Femur (tissue), 1 donor: ENCODE results near the gene LSAMP.

ENCODE experiments used
- DNase-seq: peaks from one replicate; pipeline ENCODE4 v3.0.0-alpha.2; 2017

LSAMP gene

DNA sequence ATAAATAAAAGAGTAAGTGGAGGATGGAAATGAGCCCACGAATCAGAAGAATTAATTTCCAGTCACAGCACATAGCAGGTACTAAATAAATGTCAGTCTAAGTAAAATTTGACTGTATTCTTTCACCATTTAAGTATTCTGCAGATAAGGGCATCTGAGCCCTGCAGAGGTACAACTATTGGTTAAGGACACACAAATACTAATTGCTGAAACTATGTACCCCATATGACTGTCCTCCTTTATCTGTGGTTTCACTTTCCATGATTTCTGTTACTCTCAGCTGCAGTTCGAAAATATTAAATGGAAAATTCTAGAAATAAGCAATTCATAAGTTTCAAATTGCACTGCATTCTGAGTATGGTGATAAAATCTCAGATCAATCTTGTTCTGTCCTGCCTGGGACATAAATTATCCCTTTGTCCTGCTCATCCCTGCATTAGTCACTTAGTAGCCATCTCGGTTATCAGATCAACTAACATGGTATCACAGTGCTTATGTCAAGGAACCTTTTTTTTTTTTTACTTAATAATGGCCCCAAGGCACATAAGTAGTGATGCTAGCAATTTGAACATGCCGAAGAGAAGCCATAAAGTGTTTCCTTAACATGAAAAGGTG, 95.1 kb downstream of the LSAMP start:
- no peak for DNase-seq

DNA sequence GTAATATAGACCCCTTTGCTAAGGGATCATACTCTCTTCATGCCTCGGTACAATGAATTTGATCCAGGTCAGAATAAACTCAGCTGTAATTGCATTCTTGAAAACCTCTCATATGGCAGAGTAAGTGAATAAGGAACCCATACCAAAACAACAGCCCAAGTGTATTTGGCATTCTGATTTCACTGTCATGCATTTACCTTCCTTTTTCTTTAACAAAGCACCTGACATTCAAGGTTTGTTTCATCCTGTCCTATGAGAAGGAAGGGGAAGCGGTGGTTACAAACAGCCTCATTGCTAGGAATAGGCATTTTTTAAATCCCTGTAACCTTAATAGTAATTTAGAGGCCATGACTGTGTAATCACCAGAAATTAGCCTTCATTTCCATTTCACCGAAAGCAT, 97.1 kb downstream of the LSAMP start:
- DNase-seq = no peak

DNA sequence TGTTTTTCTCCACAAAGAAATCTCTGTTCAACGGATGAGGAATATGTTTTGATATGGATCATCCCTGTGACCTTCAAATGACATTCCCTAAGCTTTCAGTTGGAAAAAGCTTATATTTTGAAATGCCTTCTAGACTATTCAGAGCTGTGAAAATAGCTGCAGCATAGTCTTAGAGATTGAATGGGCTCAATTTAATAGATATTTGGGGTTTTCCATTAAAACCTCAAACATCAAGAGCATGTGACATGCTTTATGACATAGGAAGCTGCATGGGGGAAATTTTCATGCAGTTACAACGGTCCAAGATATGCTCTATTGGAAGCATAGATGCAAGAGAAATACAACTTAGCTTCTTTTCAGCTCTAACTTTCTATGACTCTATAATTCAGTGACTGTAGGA, 102.8 kb downstream of the LSAMP start:
- no peak for DNase-seq

DNA sequence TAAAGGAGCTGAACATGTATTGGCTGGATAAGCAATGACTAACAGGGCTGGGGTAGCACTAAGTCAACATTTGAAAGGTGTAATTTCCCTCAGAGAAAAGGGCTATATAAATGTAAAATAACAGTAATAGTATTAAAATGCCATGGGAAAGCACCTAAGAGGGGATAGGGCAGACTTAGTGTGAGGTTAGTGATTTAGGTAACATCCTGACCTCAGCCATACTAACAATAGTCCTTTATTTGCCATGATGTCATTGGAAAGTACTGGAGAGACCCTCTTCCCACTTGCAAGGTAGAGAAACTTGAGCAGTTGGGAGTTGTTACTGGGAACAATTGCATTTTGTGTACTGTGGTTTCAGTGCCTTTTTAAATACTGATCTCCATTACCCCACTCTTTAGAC, 103.4 kb downstream of the LSAMP start:
- no peak for DNase-seq

DNA sequence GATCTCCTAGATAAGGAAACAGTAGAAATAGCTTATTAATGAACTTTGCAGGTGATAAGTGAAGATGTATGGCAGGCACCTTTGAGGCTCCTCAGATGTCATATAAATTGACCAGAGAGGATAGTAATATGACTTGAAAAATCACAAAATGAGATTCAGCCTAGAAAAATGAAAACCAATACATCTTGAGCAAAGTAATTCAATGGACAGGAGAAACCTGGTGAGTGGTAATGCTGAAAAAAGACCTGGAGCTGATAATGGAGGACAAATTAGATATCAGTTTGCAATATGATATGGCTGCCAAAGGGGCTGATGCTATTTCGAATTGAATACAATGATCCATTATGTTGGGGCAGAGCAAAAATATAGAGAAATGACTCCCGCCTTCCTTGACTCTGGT, 103.9 kb downstream of the LSAMP start:
- no peak for DNase-seq

DNA sequence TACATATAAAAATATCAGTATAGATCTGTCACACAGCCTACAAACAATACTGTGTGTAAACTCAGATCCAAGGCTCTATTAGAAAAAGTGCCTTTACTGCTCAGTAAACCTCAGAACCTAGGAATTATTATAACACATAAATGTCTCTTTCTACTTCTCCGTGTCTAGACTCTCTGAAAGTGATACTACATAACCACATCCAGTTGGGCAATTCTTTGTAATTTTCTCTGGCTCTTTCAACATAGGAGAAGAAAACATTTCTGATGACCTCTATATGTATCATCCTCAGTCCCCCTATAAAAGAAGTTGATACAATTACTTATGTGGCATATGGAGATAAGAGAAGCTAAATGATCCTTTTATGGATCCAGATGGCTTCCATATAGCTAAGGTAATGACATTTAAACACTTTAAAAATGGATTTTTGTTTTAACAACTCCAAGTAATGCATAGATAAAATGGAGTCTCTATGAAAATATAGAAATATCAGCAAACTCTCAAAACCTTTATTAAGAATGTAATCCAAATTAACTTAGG, 104.5 kb downstream of the LSAMP start:
- DNase-seq = no peak

DNA sequence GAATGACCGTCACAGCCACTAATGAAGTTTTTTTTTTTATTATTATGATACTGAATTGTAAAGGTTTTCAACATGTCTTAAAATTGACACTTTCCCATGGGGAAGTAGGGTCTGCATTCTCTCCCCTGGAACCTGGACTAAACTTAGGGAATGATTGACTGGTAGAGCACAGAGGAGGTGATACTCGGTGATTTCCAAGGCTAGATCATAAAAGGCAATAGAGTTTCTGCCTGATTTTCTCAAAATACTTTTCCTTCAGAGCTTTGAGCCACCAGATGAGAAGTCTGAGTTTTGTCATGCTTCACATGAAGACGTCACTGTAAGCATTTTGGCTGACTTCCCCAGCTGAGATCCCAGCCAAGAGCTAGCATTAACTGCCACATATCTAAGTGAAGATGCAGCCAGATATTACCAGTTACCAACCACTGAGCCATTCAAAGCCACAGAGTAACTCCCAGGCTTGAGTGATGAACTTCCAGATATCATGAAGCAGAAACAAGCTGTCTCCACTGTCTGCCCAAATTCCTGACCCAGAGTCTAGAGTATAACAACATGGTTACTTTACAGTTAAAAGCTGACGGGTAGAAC, 105.8 kb downstream of the LSAMP start:
- DNase-seq = peak; percentile 57

DNA sequence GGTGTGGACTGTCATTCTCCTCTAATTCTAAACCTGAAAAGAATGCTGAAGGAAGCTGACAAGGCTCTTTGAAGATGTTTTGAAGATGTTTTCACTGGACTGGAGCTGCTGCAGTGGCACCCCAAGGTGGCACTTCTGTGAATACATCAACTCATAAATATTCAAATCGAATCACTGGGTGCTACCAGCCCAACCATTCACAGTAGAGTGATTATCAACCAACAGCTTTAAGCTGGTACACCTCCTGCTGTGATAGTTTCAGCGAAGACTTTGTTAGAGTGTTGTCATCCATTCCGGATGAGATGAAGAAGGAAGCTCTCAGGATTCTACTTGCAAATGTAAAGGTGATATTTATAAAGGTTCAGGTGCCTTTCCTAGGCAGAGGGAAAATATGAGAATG, 106.6 kb downstream of the LSAMP start:
- DNase-seq = no peak

DNA sequence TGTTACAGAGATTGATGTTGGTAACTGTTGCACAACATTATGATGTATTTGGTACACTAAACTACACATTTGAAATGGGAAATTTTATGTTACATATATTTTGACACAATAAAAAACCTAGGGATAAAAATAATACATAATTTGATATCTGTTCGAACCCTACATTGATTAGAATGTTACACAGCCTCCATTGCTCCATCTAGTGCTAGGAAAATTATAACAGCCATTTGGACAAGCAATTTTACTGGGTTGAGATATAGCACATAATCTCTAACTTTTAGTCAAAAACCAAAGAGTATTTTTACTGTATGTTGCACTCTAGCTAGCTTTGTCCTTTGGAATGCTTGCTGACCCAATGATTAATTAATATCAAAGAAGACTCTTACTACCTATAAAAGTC, 108.1 kb downstream of the LSAMP start:
- DNase-seq = no peak

DNA sequence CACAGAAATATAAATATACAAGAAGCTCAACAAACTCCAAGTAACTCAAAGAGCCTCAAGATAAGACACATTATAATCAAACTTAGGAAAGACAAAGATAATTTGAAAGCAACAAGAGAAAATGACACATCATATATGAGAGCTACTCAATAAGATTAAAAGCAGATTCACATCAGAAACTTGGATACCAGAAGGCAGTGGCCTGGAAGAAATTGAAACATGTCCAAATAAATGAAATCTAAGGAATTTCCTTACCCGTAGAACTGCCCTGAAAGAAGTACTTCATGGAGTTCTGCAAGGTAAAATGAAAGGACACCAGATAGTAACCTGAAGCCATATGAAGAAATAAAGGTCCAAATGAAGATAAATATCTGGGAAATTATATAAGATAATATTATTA, 113.9 kb downstream of the LSAMP start:
- no peak for DNase-seq

DNA sequence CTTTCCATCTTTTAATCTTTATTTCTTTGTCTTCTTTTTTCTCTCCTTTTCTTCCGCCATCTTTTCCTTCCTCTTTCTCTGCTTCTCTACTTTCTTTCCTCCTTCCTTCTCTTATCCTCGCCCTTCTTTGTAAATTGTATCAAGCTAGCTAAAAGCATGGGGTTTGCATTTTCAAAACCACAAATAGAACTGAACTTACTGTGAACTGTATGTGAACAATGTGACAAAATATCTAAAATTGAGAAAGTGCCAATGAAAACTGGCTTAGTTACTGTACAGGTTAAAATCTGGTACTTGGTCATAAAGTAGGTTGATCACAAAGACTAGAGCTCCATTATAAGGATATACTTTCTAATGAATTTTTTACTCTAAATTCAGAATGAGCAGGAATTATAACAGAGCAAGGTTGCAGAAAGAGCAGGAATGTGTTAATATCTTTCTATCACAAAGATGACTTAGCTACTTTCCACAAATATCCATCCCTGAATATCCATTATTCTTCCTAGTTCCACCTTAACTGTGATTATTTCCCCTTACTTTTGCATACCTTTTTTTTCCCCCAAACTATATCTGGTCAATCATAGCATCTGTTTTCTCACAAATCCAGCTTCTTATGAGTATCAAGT, 122.4 kb downstream of the LSAMP start:
- no peak for DNase-seq

DNA sequence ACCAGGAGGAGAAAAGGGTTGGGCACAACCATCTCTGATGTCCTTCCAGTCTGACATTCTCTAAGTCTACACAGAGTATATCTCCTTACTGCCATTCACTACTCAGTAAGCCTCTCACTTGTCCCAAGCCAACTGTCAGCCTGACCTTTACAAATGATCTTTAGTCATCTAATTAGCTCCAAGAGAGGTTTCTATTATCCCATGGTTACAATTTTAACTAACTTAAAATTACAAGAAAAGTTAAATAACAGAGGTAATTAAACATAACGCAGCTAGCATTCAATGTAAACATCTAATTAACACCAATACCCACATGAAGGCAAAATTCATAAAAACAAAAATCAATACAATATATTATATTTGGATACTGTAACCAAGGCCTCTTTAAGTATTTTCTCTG, 126.9 kb downstream of the LSAMP start:
- DNase-seq = no peak

DNA sequence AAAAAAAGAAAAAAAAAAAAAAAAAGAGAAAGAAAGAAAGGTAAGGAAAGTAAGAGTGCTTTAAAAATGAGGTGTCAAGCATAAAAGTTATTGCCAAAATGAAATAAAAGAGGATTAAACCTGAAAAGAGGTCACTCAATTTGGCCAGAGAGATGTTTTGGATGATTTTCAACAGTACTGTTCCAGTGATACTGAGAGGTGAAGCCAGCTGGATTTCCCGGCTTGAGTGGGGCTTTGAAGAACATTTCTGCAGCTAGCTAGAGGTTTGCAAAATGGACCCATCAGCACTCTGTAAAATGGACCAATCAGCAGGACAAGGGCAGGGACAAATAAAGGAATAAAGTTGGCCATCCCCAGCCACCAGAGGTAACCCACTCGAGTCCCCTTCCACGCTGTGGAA, 128.5 kb downstream of the LSAMP start:
- no peak for DNase-seq

DNA sequence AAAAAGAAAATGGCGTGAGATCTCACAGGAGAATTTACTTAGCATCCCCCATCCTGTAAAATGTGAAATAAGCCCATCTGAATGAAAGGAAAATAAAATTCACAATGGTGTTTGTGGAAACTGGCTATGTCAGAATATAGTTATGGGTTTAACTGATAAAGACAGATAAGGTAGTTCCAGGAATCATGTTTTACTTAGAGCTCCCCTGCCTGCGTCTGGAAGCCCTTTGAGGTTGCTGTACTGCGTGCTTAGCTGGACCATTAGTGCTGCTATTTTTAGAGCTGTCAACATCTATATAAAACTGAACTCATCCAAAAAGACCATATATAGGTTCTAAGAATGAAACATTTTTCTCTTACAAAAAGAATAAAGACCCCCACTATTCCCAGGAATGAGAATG, 130.8 kb downstream of the LSAMP start:
- DNase-seq = no peak

DNA sequence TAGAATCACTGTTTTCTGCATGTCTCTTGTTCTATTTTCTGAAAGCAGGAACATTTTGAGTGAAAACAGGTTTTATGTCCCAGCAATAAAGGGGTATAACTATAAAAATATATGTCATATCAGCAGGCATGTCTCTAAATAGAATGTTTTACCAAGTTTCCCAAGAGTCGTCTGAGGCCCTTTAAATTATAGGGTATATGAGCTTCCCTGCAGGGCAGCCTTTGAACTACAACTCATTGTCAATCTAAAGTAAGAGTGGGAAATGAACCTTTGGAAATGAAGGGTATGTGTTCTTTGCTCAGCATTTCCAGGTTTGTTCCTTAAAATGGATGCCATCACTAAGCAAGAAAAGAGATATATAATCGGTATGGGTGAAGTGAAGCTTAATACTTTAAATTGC, 138.6 kb downstream of the LSAMP start:
- no peak for DNase-seq

DNA sequence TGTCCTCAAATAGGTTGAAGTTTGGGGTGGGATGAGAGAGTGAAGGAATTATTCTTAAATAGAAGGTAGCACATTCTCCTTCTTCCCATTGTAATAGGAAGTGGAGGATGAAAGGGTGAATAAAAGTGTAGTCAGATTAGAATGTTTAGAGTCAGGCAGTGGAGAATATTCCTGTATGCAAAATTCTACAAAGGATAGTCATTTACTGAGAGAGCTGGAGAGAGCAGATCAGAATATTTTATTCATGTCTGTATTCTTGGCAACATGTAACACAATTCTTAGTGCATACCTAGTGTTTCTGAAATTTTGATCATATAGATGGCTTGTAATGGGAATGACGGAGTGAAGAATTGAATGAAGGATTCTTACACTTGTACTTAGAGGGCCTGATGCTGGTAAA, 139.1 kb downstream of the LSAMP start:
- DNase-seq = no peak

DNA sequence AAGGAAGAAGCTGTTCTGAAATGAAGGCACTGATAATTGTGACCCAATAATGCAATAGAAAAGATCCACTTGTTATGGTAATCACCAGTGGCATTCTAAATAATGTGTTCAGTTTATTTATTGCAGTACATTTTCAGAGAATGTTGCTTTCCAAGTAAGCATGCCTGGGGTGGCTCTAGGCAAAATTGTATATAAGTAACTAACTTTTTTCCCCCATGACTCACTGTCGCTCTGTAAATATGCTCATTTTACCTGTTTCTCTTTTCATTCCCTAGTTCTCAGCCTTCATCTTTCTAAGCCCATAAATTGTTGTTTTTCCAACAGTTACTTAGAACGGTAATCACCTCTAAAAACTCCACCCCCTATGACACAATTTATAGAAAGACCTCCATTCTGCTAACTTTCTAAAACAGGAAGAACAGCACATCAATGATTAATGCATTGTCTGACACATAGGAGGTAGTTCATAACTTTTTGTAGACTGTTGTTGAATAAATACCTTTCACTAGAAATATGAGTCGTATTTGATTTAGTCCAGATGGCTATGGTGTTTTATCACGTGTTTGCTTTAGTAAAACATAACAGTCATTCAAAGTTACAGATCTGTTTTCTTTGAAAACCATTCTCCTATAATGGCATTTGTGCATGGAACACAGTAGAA, 143.1 kb downstream of the LSAMP start:
- DNase-seq = no peak

DNA sequence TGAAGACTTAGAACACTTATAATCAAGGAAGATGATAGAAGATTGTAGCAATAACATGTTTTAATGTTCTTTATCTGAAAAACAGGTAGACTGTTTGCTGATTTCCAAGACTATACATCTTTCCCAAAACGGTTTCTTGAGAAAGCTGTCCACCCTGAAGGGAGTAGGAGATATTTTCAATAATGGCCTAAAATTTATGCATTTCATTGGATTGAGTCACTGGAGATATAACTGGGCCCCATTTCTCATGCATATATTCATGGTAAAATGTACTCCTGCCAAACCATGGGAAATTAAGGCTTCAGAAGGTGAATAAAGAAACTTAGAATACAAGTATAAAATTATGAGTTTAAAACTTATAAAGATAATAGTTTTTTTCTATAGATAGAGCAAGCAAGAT, 143.9 kb downstream of the LSAMP start:
- no peak for DNase-seq

DNA sequence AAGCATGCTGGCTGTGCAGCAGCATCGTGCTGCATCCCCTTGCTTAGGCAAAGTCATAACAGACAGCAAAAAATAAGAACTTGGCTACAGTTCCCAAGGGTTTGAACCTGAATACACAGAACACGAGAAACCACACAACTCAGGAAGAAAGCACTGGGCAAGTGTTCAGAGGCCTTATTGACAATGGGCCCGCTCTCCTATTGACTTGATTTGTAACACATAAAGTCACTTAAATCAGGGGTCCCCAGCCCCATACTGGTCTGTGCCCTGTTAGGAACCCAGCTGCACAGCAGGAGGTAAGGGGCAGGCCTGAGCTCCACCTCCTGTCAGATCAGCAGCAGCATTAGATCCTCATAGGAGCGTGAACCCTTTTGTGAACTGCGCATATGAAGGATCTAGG, 145.1 kb downstream of the LSAMP start:
- DNase-seq = no peak

DNA sequence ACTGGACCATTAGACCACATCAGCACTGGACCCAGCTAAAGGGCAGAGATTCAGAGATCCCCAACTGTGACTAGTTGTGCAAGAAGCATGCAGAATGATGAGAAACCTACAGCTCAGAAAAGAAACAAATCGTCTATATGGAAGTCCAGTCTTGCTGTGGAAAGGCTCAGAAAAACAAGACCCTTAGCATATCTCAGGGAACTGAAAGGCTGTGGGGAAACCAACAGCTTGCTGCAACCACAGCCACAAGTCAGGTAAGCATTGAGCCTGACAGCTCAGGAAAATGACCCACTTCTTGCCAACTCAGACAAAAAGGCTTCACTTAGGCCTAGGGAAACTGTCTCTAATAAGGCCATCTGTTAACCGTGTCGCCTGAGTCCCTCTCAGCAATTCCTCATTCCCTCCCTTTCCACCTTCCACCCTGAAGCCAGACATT, 145.6 kb downstream of the LSAMP start:
- no peak for DNase-seq

DNA sequence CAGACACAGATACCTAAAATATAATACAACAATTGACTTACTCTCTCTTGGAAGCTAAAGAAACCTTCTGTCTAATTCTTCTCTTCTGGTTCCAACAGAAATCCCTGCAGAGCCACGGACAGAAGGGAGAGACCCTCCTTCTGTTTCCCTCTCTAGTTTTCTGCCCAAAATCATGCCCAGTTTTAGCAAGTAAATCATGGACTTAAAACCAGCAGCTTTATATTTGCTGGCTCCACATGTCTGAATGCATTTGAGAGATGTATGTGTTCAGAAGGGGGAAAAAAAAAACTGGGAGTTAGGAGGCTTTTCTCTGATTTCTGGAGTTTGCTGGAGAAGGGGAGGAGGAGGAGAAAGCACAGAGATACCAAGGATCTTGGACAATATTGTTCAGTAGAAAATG, 147.1 kb downstream of the LSAMP start:
- DNase-seq = no peak

DNA sequence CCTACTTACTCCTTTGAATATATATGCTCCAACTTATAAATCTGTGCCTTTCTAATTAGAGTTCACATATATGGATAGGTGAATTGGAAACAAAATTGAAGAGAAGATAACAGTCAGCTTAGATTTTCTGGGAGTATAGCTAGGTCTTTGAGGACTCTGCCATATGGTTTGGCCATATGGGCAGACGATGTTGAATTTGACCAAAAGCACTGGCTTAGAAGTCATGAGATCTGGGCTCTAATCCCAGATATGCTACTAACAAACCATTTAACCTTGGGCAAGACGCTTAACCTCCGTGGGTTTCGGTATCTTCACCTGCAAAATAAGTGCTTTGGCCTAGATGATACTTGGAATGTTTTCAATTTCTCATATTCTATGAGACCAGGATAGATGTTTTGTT, 154.1 kb downstream of the LSAMP start:
- DNase-seq = no peak

DNA sequence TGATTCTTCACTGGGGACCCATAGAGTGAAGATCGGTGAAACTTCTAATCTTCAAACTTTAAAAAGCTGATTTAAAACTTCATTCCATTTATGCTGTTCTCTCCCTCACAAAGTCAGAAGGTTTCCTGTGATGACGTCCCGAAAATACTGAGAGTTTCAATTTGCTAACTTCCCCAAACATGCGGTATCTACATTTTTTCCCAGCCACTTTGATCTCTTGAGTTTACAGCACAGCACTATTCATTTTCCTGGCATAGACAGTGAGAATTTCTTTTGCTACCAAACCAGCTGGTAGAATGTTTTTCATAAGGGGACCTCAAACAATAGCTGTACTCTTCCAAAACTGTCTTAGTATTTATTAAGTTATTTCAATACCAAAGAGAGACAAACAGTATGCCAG, 156.8 kb downstream of the LSAMP start:
- DNase-seq = no peak

DNA sequence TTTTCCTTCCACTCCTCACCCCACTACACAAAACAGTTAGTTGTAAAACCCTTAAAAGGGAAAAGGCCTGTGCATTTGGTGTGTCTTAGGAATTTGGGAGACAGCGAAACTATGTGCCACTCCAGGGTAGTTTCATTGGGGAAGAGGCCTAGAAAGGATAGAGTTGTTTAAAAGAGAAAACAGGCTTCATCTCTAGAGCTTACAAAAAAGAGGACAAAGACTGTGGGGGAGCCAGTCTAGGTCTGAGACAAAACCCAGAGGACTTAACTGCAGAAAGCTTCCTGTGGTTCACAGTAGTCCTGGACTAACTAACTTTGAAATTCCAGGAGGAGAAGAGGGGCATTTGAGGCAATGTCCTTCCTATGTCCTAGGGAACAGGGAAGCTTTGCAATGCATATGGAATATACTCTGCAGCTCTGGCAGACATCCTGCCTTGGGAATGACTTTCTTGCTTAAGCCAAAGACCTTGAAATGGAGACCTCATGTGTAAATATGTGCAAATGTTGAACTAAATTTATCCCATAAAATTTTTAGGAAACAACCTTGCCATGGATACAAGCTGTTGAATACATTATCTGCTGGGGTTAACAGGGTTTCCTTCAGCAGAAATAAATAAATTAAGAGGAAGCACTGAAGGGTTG, 159.4 kb downstream of the LSAMP start:
- DNase-seq = peak; percentile 43
